IMR-90 (cell line): Measurements from ENCODE around the gene C11orf86. TPM values are rescaled to one million over a fixed set of nuclear protein-coding genes. Genes with fewer than 3 reads are reported as not detected.
A peak's percentile ranks its signal among the peaks of the same experiment; 100 is the strongest.

Source experiments
- ATAC-seq: fragments of 200-7000 bp; cut with Tn5 transposase; 2 replicates; pipeline ENCODE4 v1.9.1; 2020; ENCODE audit warnings: low read depth, mild to moderate bottlenecking, moderate library complexity
- BruUV-seq: library from RNA; stranded (reverse); fragments of 400-500 nt; replicated peaks from 2 replicates; lab custom pipeline; 2021; lab: Mats Ljungman, UMichigan
- CTCF ChIA-PET: fragments of 300-600 bp; formaldehyde crosslinking; extraction: SDS; loops from one replicate; lab custom pipeline; 2021; ENCODE audit warnings: antibody characterized with exemption; lab: Yijun Ruan, JAX
- POLR2A ChIA-PET: fragments of 300-600 bp; sonication (Branson Sonifier 250); formaldehyde crosslinking; loops from one replicate; lab custom pipeline; 2022; ENCODE audit warnings: antibody characterized with exemption; ENCODE audit not compliant: unreplicated experiment; lab: Charles Lee
- DNase-seq: peaks from one replicate; pipeline ENCODE4 v3.0.0; 2013
- H2AFZ ChIP-seq: replicated peaks from 2 replicates; pipeline ENCODE3; 2013; ENCODE audit warnings: low read length, mild to moderate bottlenecking; ENCODE audit not compliant: poor library complexity
- H2AK5ac ChIP-seq: 2 replicates; pipeline ENCODE4 v1.6.1; 2013; ENCODE audit warnings: low read depth, low read length, inconsistent platforms
- H2AK9ac ChIP-seq: replicated peaks from 2 replicates; pipeline ENCODE3; 2013; ENCODE audit warnings: mild to moderate bottlenecking, low read depth, low read length, moderate library complexity; ENCODE audit not compliant: poor library complexity
- H2BK120ac ChIP-seq: 2 replicates; pipeline ENCODE4 v1.6.1; 2013; ENCODE audit warnings: low read depth, low read length, inconsistent platforms
- H2BK15ac ChIP-seq: 3 replicates; pipeline ENCODE4 v1.6.1; 2013; ENCODE audit warnings: low read depth, low read length, inconsistent platforms
- H2BK20ac ChIP-seq: 2 replicates; pipeline ENCODE4 v1.6.1; 2013; ENCODE audit warnings: low read depth, mild to moderate bottlenecking, inconsistent platforms, low read length, moderate library complexity
- H2BK5ac ChIP-seq: 2 replicates; pipeline ENCODE4 v1.6.1; 2013; ENCODE audit warnings: mild to moderate bottlenecking, low read depth, low read length, inconsistent platforms; ENCODE audit not compliant: poor library complexity, severe bottlenecking
- H3K14ac ChIP-seq: replicated peaks from 2 replicates; pipeline ENCODE4 v1.6.1; 2013; ENCODE audit warnings: low read depth, low read length, inconsistent platforms
- H3K18ac ChIP-seq: 2 replicates; pipeline ENCODE4 v1.6.1; 2013; ENCODE audit warnings: low read depth, low read length, control low read depth
- H3K23ac ChIP-seq: 2 replicates; pipeline ENCODE4 v1.6.1; 2013; ENCODE audit warnings: low read depth, low read length, inconsistent platforms
- H3K27ac ChIP-seq: 2 replicates; pipeline ENCODE4 v1.5.1; 2013; ENCODE audit warnings: mild to moderate bottlenecking, control low read depth, low read length; ENCODE audit not compliant: insufficient read depth
- H3K27me3 ChIP-seq: 2 replicates; pipeline ENCODE4 v1.6.1; 2013; ENCODE audit warnings: low read length; ENCODE audit not compliant: control insufficient read depth, insufficient read depth
- H3K36me3 ChIP-seq: 2 replicates; pipeline ENCODE4 v1.6.1; 2013; ENCODE audit warnings: low read length, mixed read lengths; ENCODE audit not compliant: control insufficient read depth, insufficient read depth
- H3K4ac ChIP-seq: 2 replicates; pipeline ENCODE4 v1.6.1; 2013; ENCODE audit warnings: low read depth, low read length, inconsistent platforms
- H3K4me1 ChIP-seq: 2 replicates; pipeline ENCODE4 v1.6.1; 2013; ENCODE audit warnings: low read length, mixed read lengths; ENCODE audit not compliant: control insufficient read depth, insufficient read depth
- H3K4me2 ChIP-seq: 2 replicates; pipeline ENCODE4 v1.6.1; 2013; ENCODE audit warnings: low read depth, mild to moderate bottlenecking, control low read depth, low read length, moderate library complexity
- H3K4me3 ChIP-seq: 2 replicates; pipeline ENCODE4 v1.5.1; 2013; ENCODE audit warnings: low read depth, mild to moderate bottlenecking, control low read depth, low read length, moderate library complexity; ENCODE audit not compliant: insufficient read depth
- H3K56ac ChIP-seq: 2 replicates; pipeline ENCODE4 v1.6.1; 2013; ENCODE audit warnings: low read length, inconsistent platforms; ENCODE audit not compliant: insufficient read depth; ENCODE audit errors: extremely low read depth
- H3K79me1 ChIP-seq, 2 experiments: 2 replicates each; pipeline ENCODE4 v1.6.1; 2013; ENCODE audit warnings: low read length in 2 of 2, inconsistent platforms in 1 of 2, low read depth in 1 of 2
- H3K9ac ChIP-seq: 2 replicates; pipeline ENCODE4 v1.6.1; 2013; ENCODE audit warnings: low read depth, low read length, control low read depth
- H3K9me1 ChIP-seq: 2 replicates; pipeline ENCODE4 v1.6.1; 2013; ENCODE audit warnings: low read length, inconsistent platforms; ENCODE audit not compliant: insufficient read depth
- H3K9me3 ChIP-seq: 2 replicates; pipeline ENCODE4 v1.6.1; 2013; ENCODE audit warnings: low read length; ENCODE audit not compliant: control insufficient read depth, insufficient read depth
- H4K20me1 ChIP-seq: 2 replicates; pipeline ENCODE4 v1.6.1; 2013; ENCODE audit warnings: low read length, inconsistent platforms; ENCODE audit not compliant: insufficient read depth
- H4K5ac ChIP-seq: 2 replicates; pipeline ENCODE4 v1.6.1; 2013; ENCODE audit warnings: mild to moderate bottlenecking, low read depth, low read length, control low read depth
- H4K8ac ChIP-seq, 2 experiments: 2 replicates each; pipeline ENCODE4 v1.6.1; 2013; ENCODE audit warnings: low read depth in 2 of 2, low read length in 2 of 2, control low read depth in 1 of 2, inconsistent platforms in 1 of 2
- H4K91ac ChIP-seq: 2 replicates; pipeline ENCODE4 v1.6.1; 2013; ENCODE audit warnings: low read depth, low read length, inconsistent platforms; ENCODE audit not compliant: insufficient read depth
- BHLHE40 ChIP-seq: fragments of 150-350 bp; IDR thresholded peaks from 2 replicates; pipeline ENCODE4 v1.6.1; 2016; ENCODE audit warnings: mild to moderate bottlenecking, low read depth, low read length
- CEBPB ChIP-seq: IDR thresholded peaks from 2 replicates; pipeline ENCODE4 v1.6.1; 2012; ENCODE audit warnings: low read depth, low read length, improper control_type of control experiment
- CHD1 ChIP-seq: IDR thresholded peaks from 2 replicates; pipeline ENCODE4 v1.6.1; 2012; ENCODE audit warnings: low read depth, low read length, improper control_type of control experiment
- CTCF ChIP-seq: conservative IDR thresholded peaks from 2 replicates; pipeline ENCODE4 v1.5.1; 2012; ENCODE audit warnings: mild to moderate bottlenecking, low read depth, low read length, improper control_type of control experiment
- MAFK ChIP-seq: IDR thresholded peaks from 2 replicates; pipeline ENCODE4 v1.6.1; 2012; ENCODE audit warnings: low read depth, low read length, improper control_type of control experiment
- MAZ ChIP-seq: IDR thresholded peaks from 2 replicates; pipeline ENCODE4 v1.6.1; 2012; ENCODE audit warnings: low read depth, mild to moderate bottlenecking, low read length, improper control_type of control experiment, moderate library complexity, borderline replicate concordance
- MXI1 ChIP-seq: IDR thresholded peaks from 2 replicates; pipeline ENCODE4 v1.6.1; 2012; ENCODE audit warnings: low read depth, mild to moderate bottlenecking, low read length, moderate library complexity, borderline replicate concordance
- NFE2L2 ChIP-seq: fragments of 150-350 bp; IDR thresholded peaks from 2 replicates; pipeline ENCODE4 v1.6.1; 2016; ENCODE audit warnings: low read depth, mild to moderate bottlenecking, low read length
- POLR2A ChIP-seq: IDR thresholded peaks from 2 replicates; pipeline ENCODE4 v1.6.1; 2012; ENCODE audit warnings: mild to moderate bottlenecking, low read depth, low read length
- RAD21 ChIP-seq: IDR thresholded peaks from 2 replicates; pipeline ENCODE4 v1.6.1; 2012; ENCODE audit warnings: low read length, improper control_type of control experiment
- RCOR1 ChIP-seq: IDR thresholded peaks from 2 replicates; pipeline ENCODE4 v1.6.1; 2012; ENCODE audit warnings: mild to moderate bottlenecking, low read length, improper control_type of control experiment; ENCODE audit not compliant: insufficient replicate concordance
- RFX5 ChIP-seq: IDR thresholded peaks from 2 replicates; pipeline ENCODE4 v1.8.0; 2012; ENCODE audit warnings: low read depth, mild to moderate bottlenecking, low read length, moderate library complexity
- SMC3 ChIP-seq: fragments of 150-350 bp; IDR thresholded peaks from 2 replicates; pipeline ENCODE4 v1.6.1; 2016; ENCODE audit warnings: low read depth, mild to moderate bottlenecking, antibody characterized with exemption, low read length, moderate library complexity
- USF2 ChIP-seq: fragments of 150-350 bp; IDR thresholded peaks from 2 replicates; pipeline ENCODE4 v1.6.1; 2017; ENCODE audit warnings: mild to moderate bottlenecking, antibody characterized with exemption, low read length, low read depth
- WGBS, 2 experiments: methylation state at CpG; one replicate each; pipeline versions ENCODE4 v1.1.5 to v1.1.7; 2013; ENCODE audit warnings: missing lambda C conversion rate in 2 of 2; ENCODE audit not compliant: insufficient read length in 1 of 2; ENCODE audit errors: extremely low coverage in 2 of 2; 5-methylcytosine and 5-hydroxymethylcytosine counted together
- dilution Hi-C: fragments of 300-500 bp; cut with HindIII; formaldehyde crosslinking; loops from one replicate; pipeline ENCODE4 v1.14.3; 2018; ENCODE audit warnings: low sequenced_read_pairs; ENCODE audit not compliant: unreplicated experiment
- in situ Hi-C: fragments of 300-500 bp; cut with MboI; formaldehyde crosslinking; loops from 3 replicates; pipeline ENCODE4 v1.14.3; 2019; ENCODE audit warnings: low sequenced_read_pairs, inconsistent platforms, mixed read lengths
- intact Hi-C: fragments of 100-400 bp; cut with micrococcal nuclease; formaldehyde crosslinking; loops from 2 replicates; pipeline ENCODE4 v1.10.0; 2022
- polyA plus RNA-seq, 3 experiments: library from polyadenylated mRNA; depleted of rRNA; stranded (reverse); fragments of >200 nt; gene quantifications; 2 replicates each; pipeline ENCODE4 v1.2.3, GENCODE V29; 2012; ENCODE audit warnings: low replicate concordance in 1 of 3
- total RNA-seq: library from RNA; depleted of rRNA; stranded (reverse); fragments of >200 nt; gene quantifications from 2 replicates; pipeline ENCODE4 v1.2.3, GENCODE V29; 2012

C11orf86 gene
- total and polyA plus RNA-seq, 2 of the 4 experiments (the other 2 are of a cell fraction) = not detected

GRCh38 chr11:66956689-66957290 is 18.3 kb upstream of the C11orf86 start:
- no peak overlapping the region for H3K56ac ChIP-seq
- dilution Hi-C loops (no loop called here), intact Hi-C loops (loop anchor here (5.0 kb wide), 1 partner anchor 74 kb away; no protein-coding TSS in a partner anchor), in situ Hi-C loops (no loop called here)
- peak overlapping the region; percentile 93 for H3K4me2 ChIP-seq
- H4K8ac ChIP-seq = peak overlapping the region; percentile 3 to 75; a peak in 2 of 4 replicates
- peak overlapping the region; percentile 39; the same call in 1 of the 2 replicates for H3K23ac ChIP-seq
- ChIA-PET CTCF (interaction anchor here (1.0 to 1.5 kb wide), 2 partner anchors 15 to 69 kb away, joined by 4 read pairs; no protein-coding TSS in a partner anchor), POLR2A (no interaction called here)
- H2AK9ac ChIP-seq = peak overlapping the region; percentile 12
- 0 out of 2 replicates have a peak overlapping the region, but pooled peaks have one; percentile 20 for H4K5ac ChIP-seq
- H2BK120ac ChIP-seq = peak overlapping the region; percentile 76
- peak overlapping the region; percentile 80 for H2BK5ac ChIP-seq
- no peaks in the 10 kb centered on the region for H3K27me3 ChIP-seq
- peak overlapping the region; percentile 16; the same call in 1 of the 3 replicates for H2BK15ac ChIP-seq
- peak overlapping the region; percentile 0; the same call in 1 of the 2 replicates for H3K14ac ChIP-seq
- H3K4ac ChIP-seq = peak overlapping the region; percentile 86
- peaks cover 0 to 35% of the 10 kb centered on the region in 2 experiments; a peak in 3 of 4 replicates for H3K79me1 ChIP-seq
- BruUV-seq = no TSS peak
- H2BK20ac ChIP-seq = peak overlapping the region; percentile 63
- H2AFZ ChIP-seq = peak overlapping the region; percentile 68
- peak overlapping the region; percentile 67 for H3K27ac ChIP-seq
- peaks cover 5% of the 10 kb centered on the region; the same call in 1 of the 2 replicates for H4K20me1 ChIP-seq
- H3K4me3 ChIP-seq = no peak overlapping the region
- H3K9ac ChIP-seq = peak overlapping the region; percentile 0; the same call in 1 of the 2 replicates
- peak overlapping the region; percentile 55 for H3K18ac ChIP-seq
- peak; percentile 97 for DNase-seq
- ATAC-seq = peak; percentile 43
- H2AK5ac ChIP-seq = peak overlapping the region; percentile 81
- H3K9me3 ChIP-seq = no peaks in the 10 kb centered on the region
- no CpG with 5 or more reads among the region's 7 CpGs for WGBS, 2 experiments
- peaks cover 19% of the 10 kb centered on the region for H3K4me1 ChIP-seq
- peaks cover 8% of the 10 kb centered on the region; the same call in 1 of the 2 replicates for H3K36me3 ChIP-seq
- peak overlapping the region; percentile 65; the same call in 1 of the 2 replicates for H4K91ac ChIP-seq
- peaks cover 14% of the 10 kb centered on the region for H3K9me1 ChIP-seq
- TF ChIP-seq CEBPB = peak; percentile 85
- TF ChIP-seq CTCF = peak; percentile 35; the same call in 1 of the 2 replicates
- TF ChIP-seq BHLHE40 = peak; percentile 67
- no peak for TF ChIP-seq RFX5
- TF ChIP-seq RAD21 = no peak
- TF ChIP-seq MXI1 = no peak
- peak; percentile 71 for TF ChIP-seq RCOR1
- no peak for TF ChIP-seq NFE2L2
- TF ChIP-seq MAFK = peak; percentile 27; the same call in 1 of the 2 replicates
- TF ChIP-seq USF2 = no peak
- TF ChIP-seq POLR2A = peak; percentile 59
- no peak for TF ChIP-seq CHD1
- peak; percentile 30 for TF ChIP-seq SMC3
- TF ChIP-seq MAZ = peak; percentile 47; the same call in 1 of the 2 replicates
